ENCODE results near the gene KIF5C. TPM values are rescaled to one million over a fixed set of nuclear protein-coding genes. Genes with fewer than 3 reads are reported as not detected.

The KIF5C gene
- total RNA-seq, 1 donor from 2014 or later, result 13.3 TPM

GRCh38 chr2:149029307-149029965, 154.4 kb downstream of the KIF5C start:
- Histone ChIP-seq H3K36me3 (no peaks in the 10 kb centered on the region), H3K4me1 (no peaks in the 10 kb centered on the region), H3K4me3 (no peak overlapping the region), H3K9me3 (no peaks in the 10 kb centered on the region), H3K27ac (no peak overlapping the region), H3K27me3 (no peaks in the 10 kb centered on the region)
- DNase-seq (ENCODE audit: extremely low spot score in 2 of 2), result no peak
- TF ChIP-seq CTCF (IDR thresholded peaks at IDR 0.05) (no peak), POLR2A (IDR thresholded peaks at IDR 0.05) (no peak), POLR2AphosphoS5 (IDR thresholded peaks at IDR 0.05; ENCODE audit: insufficient read depth in 1 of 2, low read depth in 1 of 2) (no peak)
- intact Hi-C loops (cut with DNase I), result no loop called here

DNA sequence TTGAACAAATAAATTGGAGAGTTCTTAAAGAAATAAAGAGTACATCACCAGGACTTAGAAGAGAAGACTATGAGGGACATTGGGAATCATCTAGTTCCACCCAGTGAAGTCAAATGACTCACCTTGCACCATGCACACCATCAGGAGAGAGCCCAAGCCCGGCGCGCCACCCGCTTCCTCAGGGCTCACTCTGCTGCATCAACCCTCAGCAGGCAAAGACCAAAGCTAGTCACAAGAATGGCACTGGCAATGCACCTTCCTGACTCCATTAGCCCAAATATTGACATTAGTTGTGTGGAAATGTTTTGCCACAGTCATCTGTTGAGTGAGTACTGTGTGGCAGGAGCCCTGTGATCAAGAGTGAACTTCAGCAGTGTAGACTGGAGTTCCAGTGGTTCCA, 156.4 kb downstream of the KIF5C start:
- Histone ChIP-seq H3K27me3 (no peaks in the 10 kb centered on the region), H3K36me3 (no peaks in the 10 kb centered on the region), H3K9me3 (no peaks in the 10 kb centered on the region), H3K4me1 (no peaks in the 10 kb centered on the region), H3K27ac (no peak overlapping the region), H3K4me3 (no peak overlapping the region)
- DNase-seq (ENCODE audit: extremely low spot score in 2 of 2), result no peak
- intact Hi-C loops (cut with DNase I), result no loop called here
- TF ChIP-seq POLR2A (IDR thresholded peaks at IDR 0.05), result no peak
- no peak for TF ChIP-seq CTCF (IDR thresholded peaks at IDR 0.05)
- TF ChIP-seq POLR2AphosphoS5 (IDR thresholded peaks at IDR 0.05; ENCODE audit: insufficient read depth in 1 of 2, low read depth in 1 of 2), result no peak

GRCh38 chr2:149033716-149034115, 158.7 kb downstream of the KIF5C start:
- Histone ChIP-seq H3K27me3 (no peaks in the 10 kb centered on the region), H3K4me1 (peaks cover 6% of the 10 kb centered on the region), H3K27ac (no peak overlapping the region), H3K36me3 (no peaks in the 10 kb centered on the region), H3K4me3 (no peak overlapping the region), H3K9me3 (no peaks in the 10 kb centered on the region)
- TF ChIP-seq CTCF (IDR thresholded peaks at IDR 0.05) (no peak), POLR2A (IDR thresholded peaks at IDR 0.05) (no peak), POLR2AphosphoS5 (IDR thresholded peaks at IDR 0.05; ENCODE audit: insufficient read depth in 1 of 2, low read depth in 1 of 2) (no peak)
- intact Hi-C loops (cut with DNase I), result no loop called here
- DNase-seq (ENCODE audit: extremely low spot score in 2 of 2), result no peak

- no peak for DNase-seq (ENCODE audit: extremely low spot score in 2 of 2)
- no peak overlapping the region for H3K27ac ChIP-seq
- intact Hi-C loops (cut with DNase I), result no loop called here
- no peak overlapping the region for H3K4me3 ChIP-seq
- no peaks in the 10 kb centered on the region for H3K9me3 ChIP-seq
- no peak for TF ChIP-seq POLR2A (IDR thresholded peaks at IDR 0.05)
- no peak for TF ChIP-seq POLR2AphosphoS5 (IDR thresholded peaks at IDR 0.05; ENCODE audit: insufficient read depth in 1 of 2, low read depth in 1 of 2)
- TF ChIP-seq CTCF (IDR thresholded peaks at IDR 0.05), result no peak
- H3K4me1 ChIP-seq, result peaks cover 11% of the 10 kb centered on the region
- H3K36me3 ChIP-seq, result no peaks in the 10 kb centered on the region
- H3K27me3 ChIP-seq, result no peaks in the 10 kb centered on the region
Observed at GRCh38 chr2:149034406-149034805, 159.4 kb downstream of the KIF5C start.

GRCh38 chr2:149036507-149037293, 161.7 kb downstream of the KIF5C start:
- intact Hi-C loops (cut with DNase I), result no loop called here
- H3K27me3 ChIP-seq, result no peaks in the 10 kb centered on the region
- no peak for DNase-seq (ENCODE audit: extremely low spot score in 2 of 2)

More at GRCh38 chr2:149036507-149037293, 161.7 kb downstream of the KIF5C start:
- H3K9me3 ChIP-seq, result no peaks in the 10 kb centered on the region
- peaks cover 11% of the 10 kb centered on the region for H3K4me1 ChIP-seq
- TF ChIP-seq POLR2AphosphoS5 (IDR thresholded peaks at IDR 0.05; ENCODE audit: insufficient read depth in 1 of 2, low read depth in 1 of 2) (no peak), CTCF (IDR thresholded peaks at IDR 0.05) (no peak), POLR2A (IDR thresholded peaks at IDR 0.05) (no peak)
- H3K36me3 ChIP-seq, result no peaks in the 10 kb centered on the region
- H3K27ac ChIP-seq, result no peak overlapping the region
- H3K4me3 ChIP-seq, result no peak overlapping the region
